GM21723 (cell line): ENCODE data around the gene LRRK1.

Experiments
- ATAC-seq: cut with Tn5 transposase; IDR thresholded peaks from one replicate; pipeline ENCODE4 v1.9.1; 2021; ENCODE audit warnings: mild to moderate bottlenecking, moderate library complexity; ENCODE audit not compliant: unreplicated experiment

LRRK1 gene

GRCh38 chr15:101036189-101036588 is 117.0 kb downstream of the LRRK1 start:
- ATAC-seq, result no peak

- ATAC-seq, result no peak
These were observed 118.1 kb downstream of the LRRK1 start for GRCh38 chr15:101037090-101037830.

GRCh38 chr15:101038327-101039003 is 119.3 kb downstream of the LRRK1 start:
- no peak for ATAC-seq

DNA sequence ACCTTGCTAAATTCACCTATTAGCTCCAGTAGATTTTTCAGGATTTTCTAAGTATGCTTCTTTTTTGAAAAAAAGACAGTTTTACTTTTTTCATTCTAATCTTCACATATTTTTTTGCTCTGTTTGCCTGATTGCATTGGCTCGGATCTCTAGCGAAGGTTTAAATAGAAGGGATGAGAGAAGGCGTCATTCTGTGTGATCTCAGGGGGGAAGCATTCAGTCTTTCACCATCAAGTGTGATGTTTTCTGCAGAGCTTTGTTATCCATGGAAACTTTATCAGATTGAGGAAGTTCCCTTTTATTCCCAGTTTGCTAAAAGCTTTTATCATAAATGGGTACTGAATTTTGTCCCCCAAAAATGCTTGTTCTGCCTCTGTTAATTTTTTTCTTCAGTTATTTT is 120.3 kb downstream of the LRRK1 start:
- ATAC-seq, result no peak

GRCh38 chr15:101042320-101042719 is 123.2 kb downstream of the LRRK1 start:
- ATAC-seq, result no peak

DNA sequence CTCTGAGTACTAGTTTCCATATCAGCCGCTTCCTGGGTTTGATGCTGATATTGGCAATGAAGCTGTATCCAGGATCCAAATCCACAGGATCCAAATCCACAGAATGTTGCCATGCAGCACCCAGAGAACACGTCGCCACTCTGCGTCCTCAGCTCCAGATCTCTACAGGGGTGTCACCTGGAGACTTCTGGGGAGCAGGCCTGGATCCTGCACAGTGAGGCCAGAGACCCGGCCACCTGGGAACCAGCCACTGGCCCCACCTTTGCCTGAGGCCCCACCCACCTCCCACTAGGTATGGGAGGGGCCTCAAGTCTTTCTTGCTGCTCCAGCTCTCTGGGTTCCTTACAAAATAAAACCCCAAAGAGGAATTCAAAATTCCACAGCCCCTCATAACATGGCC is 123.9 kb downstream of the LRRK1 start:
- no peak for ATAC-seq

GRCh38 chr15:101043911-101044624 is 124.9 kb downstream of the LRRK1 start:
- no peak for ATAC-seq

GRCh38 chr15:101044625-101045235 is 125.6 kb downstream of the LRRK1 start:
- ATAC-seq, result no peak

GRCh38 chr15:101045236-101045646 is 126.1 kb downstream of the LRRK1 start:
- no peak for ATAC-seq

DNA sequence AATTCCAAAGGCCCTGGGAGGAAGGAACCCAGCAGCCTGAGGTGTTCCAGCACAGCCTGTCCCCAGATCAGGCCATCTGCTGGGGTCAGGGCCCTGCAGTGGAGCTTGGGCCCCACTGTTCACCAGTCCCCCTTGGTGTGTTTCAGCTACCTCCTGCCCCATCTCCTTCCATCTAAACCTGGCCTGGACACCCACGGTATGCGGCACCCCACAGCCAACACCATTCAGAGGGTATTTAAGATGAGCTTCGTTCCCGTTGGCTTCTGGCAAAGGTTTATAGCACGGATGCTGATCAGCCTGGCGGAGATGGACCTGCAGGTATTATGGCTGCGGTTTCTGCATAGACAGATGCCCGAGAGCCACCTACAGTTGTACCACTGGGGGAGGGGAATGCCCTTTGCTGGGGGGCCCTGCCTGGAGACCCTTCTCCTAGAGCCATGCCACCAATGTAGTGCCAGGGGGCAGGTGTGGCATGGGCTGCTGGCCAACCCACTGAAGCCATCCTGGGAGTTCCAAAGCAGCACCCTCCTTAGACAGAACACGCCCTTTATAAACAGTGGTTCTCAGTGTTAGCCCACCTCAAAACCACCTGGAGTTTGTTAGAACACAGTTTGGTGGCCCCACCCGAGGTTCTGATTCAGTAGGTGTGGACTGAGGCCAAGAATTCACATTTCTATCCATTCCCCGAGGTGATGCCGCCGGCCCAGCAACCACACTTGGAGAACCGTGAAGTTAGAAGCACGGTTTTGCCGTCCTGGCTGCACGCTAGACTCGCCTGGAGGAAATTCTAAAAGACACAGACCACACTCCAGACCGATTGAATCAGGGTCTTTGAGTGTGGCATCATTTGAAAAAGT is 126.9 kb downstream of the LRRK1 start:
- no peak for ATAC-seq

GRCh38 chr15:101046826-101047225 is 127.7 kb downstream of the LRRK1 start:
- no peak for ATAC-seq

- ATAC-seq, result no peak
These were observed 128.2 kb downstream of the LRRK1 start for GRCh38 chr15:101047301-101047781.

DNA sequence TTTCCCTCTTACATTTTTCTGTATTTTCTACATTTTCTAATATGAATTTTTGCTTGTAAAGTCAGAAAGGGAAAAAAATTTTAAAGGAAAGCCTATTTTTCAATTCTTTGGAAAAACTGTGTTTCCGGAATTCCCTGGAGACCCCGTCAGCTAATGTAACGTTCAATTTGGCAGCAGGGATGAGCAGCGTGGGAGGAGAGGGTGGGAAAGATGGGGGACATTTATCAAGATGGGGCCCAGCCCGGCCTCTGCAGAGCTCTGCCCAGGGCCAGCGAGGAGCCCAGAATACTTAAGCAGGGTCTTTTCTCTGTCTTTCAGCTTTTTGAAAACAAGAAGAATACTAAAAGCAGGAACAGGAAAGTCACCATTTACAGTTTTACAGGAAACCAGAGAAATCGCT is 129.0 kb downstream of the LRRK1 start:
- no peak for ATAC-seq

DNA sequence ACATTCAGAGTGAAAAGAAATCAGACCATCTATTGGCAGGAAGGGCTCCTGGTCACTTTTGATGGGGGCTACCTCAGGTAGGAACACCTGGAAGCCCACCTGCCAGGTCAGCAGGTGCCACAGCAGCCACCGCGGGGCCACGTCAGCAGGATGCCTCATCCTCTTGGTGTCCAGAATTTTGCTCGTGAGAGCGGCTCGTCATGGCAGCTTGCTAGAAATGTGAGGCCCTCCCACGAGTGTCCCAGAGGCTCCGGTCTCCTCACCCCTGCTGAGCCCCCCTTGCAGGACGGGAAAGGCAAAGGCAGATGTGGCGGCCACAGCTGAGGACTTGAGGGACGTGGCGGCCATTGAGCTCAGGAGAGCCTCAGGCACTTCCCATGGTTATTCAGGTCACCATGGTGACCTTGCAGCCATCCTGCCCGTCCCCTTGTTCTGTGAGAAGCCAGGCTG is 129.4 kb downstream of the LRRK1 start:
- no peak for ATAC-seq

DNA sequence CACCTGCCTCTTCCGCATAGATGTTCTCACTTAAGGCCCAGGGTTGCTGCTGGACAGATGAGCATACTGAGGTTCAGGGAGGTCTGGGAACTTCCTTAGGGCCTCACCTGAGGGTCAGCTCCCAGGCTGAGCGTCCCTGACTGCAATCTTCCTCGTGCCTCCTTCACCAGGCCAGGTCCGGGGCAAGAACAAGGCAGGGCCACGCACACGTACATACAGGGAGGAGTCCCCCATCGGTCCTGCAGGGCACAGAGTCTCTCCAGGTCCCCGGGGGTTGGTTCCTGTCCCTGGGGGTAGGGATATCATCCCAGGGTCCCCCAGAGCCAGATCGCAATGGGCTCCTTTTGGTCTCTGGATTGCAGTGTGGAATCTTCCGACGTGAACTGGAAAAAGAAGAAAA is 130.1 kb downstream of the LRRK1 start:
- ATAC-seq, result no peak

DNA sequence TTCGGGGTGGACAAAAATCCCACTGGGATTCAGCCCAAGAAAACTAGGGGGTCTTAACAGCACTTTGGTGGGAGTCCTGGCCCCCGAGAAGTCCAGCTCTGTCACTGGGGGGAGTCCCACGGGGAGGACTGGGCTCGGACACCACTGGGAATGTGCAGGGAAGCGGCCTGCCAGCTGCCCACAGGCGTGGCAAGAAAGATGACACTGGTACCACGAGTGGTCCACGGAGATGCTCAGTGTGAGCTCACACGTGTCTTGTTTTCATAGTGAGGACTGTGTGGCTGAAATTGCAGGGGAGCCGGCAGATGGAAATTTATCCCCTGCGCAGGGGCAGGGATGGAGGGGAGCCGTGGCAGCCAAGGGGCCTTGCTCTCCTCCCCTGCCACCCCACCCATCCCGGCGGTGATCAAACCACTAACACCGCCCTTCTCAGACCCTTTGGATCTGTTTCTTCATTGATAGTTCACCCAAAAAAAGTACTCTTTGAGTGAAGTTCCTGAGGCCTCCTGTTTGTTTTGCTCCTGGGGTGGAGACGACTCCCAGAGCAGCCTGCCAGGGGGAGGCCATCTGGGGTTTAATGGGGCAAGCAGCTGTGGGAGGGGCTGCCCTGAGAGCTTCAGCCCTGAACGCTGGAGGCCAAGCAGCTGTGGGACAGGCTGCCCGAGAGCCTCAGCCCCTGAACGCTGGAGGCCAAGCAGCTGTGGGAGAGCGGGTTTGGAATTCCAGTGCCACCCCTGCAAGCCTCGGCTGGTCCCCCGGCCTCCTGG is 130.9 kb downstream of the LRRK1 start:
- no peak for ATAC-seq

- ATAC-seq, result no peak
These were observed 131.6 kb downstream of the LRRK1 start for GRCh38 chr15:101050623-101051290.

DNA sequence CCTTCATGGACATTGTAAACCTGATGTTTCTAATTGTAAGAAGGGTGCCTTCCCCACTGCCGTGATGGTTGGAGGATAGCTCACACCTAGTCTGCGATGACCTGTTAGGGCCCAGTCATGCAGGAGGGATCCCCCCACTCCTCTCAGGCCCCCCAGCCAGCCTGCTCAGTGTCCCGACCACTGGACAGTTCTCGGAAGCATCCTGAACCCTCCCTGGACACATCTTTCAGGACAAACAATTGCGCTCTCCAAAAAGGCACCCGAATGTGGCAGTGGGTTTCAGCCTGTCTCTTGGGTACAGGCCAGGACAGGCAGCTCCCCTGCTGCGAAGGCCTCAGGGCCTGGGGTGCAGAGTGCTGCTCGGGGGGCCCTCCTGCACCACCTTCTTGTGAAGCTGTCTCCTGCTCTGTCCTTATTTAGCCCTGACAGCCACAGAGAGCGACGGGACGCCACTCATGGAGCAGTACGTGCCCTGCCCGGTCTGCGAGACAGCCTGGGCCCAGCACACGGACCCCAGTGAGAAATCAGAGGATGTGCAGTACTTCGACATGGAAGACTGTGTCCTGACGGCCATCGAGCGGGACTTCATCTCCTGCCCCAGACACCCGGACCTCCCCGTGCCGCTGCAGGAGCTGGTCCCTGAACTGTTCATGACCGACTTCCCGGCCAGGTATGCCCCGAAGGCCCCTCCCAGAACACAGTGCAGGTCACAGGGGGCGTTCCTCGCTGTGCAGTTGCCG is 132.3 kb downstream of the LRRK1 start:
- no peak for ATAC-seq
